B cell (primary cell): Measurements from ENCODE around the gene RBM44.

ENCODE experiments used
- CTCF ChIP-seq: fragments of 200-600 bp; IDR thresholded peaks from one replicate; pipeline ENCODE4 v1.8.0; 2022; ENCODE audit warnings: antibody characterized with exemption, mild to moderate bottlenecking
- EZH2 ChIP-seq: IDR thresholded peaks from 2 replicates; pipeline ENCODE4 v1.6.1; 2012; ENCODE audit warnings: borderline replicate concordance, low read depth, mild to moderate bottlenecking, moderate library complexity, low read length; ENCODE audit not compliant: insufficient read depth, poor library complexity, severe bottlenecking

- TF ChIP-seq CTCF (no peak), EZH2 (no peak)
Measured at GRCh38 chr2:237860273-237860935, 61.8 kb downstream of the RBM44 start.
